ENCODE measurements around the gene LRRN2.

- TF ChIP-seq POLR2A (IDR thresholded peaks at IDR 0.05) (no peak), CTCF (IDR thresholded peaks at IDR 0.05) (no peak)
Measured at GRCh38 chr1:204662530-204662929, 23.0 kb downstream of the LRRN2 start.

Data from lower leg skin (tissue), 3 donors.